Esophagus squamous epithelium (tissue), 4 donors: ENCODE results near the gene DPCD.

ENCODE experiments used
- CTCF ChIP-seq, 6 experiments: fragments of 450-650 bp in 4 of 6; fragments of 200-600 bp in 2 of 6; sonication (generic) in 2 of 6; IDR thresholded peaks; one replicate each; pipeline ENCODE4 v1.5.1; 2016 to 2019; ENCODE audit warnings: antibody characterized with exemption in 6 of 6, mild to moderate bottlenecking in 4 of 6, moderate library complexity in 4 of 6
- POLR2A ChIP-seq, 4 donors: fragments of 450-650 bp; IDR thresholded peaks; one replicate each; pipeline ENCODE4 v1.6.1; 2017; ENCODE audit warnings: antibody characterized with exemption in 4 of 4, mild to moderate bottlenecking in 4 of 4, moderate library complexity in 3 of 4

DNA sequence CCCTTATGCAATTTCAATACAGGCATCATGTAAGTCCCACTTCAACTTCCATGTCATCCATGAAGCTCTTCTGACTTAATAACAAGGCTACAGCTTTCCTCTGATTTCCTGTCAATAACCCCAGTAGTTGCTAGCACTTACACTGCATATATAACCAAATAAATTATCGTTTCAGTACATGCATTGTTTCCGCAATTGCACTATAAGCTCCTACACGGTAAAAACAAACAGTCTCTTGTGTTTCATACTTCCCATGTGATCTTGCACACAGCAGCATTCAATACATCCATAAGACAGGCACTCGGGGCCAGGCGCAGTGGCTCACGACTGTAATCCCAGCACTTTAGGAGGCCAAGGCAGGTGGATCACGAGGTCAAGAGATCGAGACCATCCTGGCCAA, 65.4 kb downstream of the DPCD start:
- TF ChIP-seq CTCF (IDR thresholded peaks at IDR 0.05) (no peak), POLR2A (IDR thresholded peaks at IDR 0.05) (no peak)
